ENCODE measurements around the gene RINL.

- TF ChIP-seq CTCF (IDR thresholded peaks at IDR 0.05; ENCODE audit: borderline replicate concordance, extremely low read depth, low read length, poor library complexity, severe bottlenecking) (no peak), EZH2 (IDR thresholded peaks at IDR 0.05; ENCODE audit: borderline replicate concordance, low read depth, low read length, severe bottlenecking) (no peak)
Measured at GRCh38 chr19:38924388-38924787, 46.3 kb upstream of the RINL start.

Data from DND-41 (cell line).